WTC11 (cell line): Measurements from ENCODE around the gene AFF3. TPM values are rescaled to one million over a fixed set of nuclear protein-coding genes. Genes with fewer than 3 reads are reported as not detected.
"Not testable (repeated sequence)": the region's sequence is repeated elsewhere in the genome, so short reads cannot be mapped to it uniquely, and the experiment has no call there.

Experiments
- ATAC-seq: fragments of 200-7000 bp; cut with Tn5 transposase; 2 replicates; pipeline ENCODE4 v1.10.0; 2021; ENCODE audit warnings: mild to moderate bottlenecking, moderate library complexity
- CTCF ChIA-PET: fragments of 300-600 bp; sonication (Branson Sonifier 250); formaldehyde crosslinking; loops from one replicate; lab custom pipeline; 2021; ENCODE audit warnings: antibody characterized with exemption; lab: Charles Lee
- POLR2A ChIA-PET: fragments of 350-600 bp; sonication (Branson Sonifier 250); formaldehyde crosslinking; loops from one replicate; lab custom pipeline; 2021; ENCODE audit warnings: antibody characterized with exemption; lab: Charles Lee
- DNase-seq: peaks from one replicate; pipeline ENCODE4 v3.0.0; 2021; ENCODE audit warnings: low spot score
- H3K27ac Mint-ChIP-seq: 2 replicates; pipeline ENCODE4 v1.8.0; 2021; ENCODE audit warnings: mixed read lengths
- H3K27me3 Mint-ChIP-seq: 2 replicates; pipeline ENCODE4 v1.8.0; 2021; ENCODE audit warnings: low read depth, mild to moderate bottlenecking, moderate library complexity, mixed read lengths
- H3K36me3 Mint-ChIP-seq: 2 replicates; pipeline ENCODE4 v1.8.0; 2021; ENCODE audit warnings: mixed read lengths
- H3K4me1 Mint-ChIP-seq: 2 replicates; pipeline ENCODE4 v1.8.0; 2022; ENCODE audit warnings: mixed read lengths
- H3K4me3 Mint-ChIP-seq: 2 replicates; pipeline ENCODE4 v1.8.0; 2021; ENCODE audit warnings: mild to moderate bottlenecking, moderate library complexity, mixed read lengths
- H3K9me3 Mint-ChIP-seq: 2 replicates; pipeline ENCODE4 v1.8.0; 2021; ENCODE audit warnings: mixed read lengths
- E2F5 ChIP-seq: sonication (generic); formaldehyde crosslinking; IDR thresholded peaks from 2 replicates; pipeline ENCODE4 v1.8.1; 2022; ENCODE audit warnings: mild to moderate bottlenecking, moderate library complexity, missing genetic modification reagents
- ELF4 ChIP-seq: sonication (generic); formaldehyde crosslinking; IDR thresholded peaks from 2 replicates; pipeline ENCODE4 v1.8.1; 2022; ENCODE audit warnings: low read depth, mild to moderate bottlenecking, moderate library complexity, missing genetic modification reagents
- ERG ChIP-seq: fragments of 250-450 bp; sonication (Bioruptor Pico); IDR thresholded peaks from 2 replicates; pipeline ENCODE4 v1.8.0; 2021; ENCODE audit warnings: mild to moderate bottlenecking
- ESRRA ChIP-seq: sonication (generic); formaldehyde crosslinking; IDR thresholded peaks from 2 replicates; pipeline ENCODE4 v1.8.1; 2022; ENCODE audit warnings: mild to moderate bottlenecking, missing genetic modification reagents, borderline replicate concordance
- GABPB1 ChIP-seq: sonication (generic); formaldehyde crosslinking; IDR thresholded peaks from 2 replicates; pipeline ENCODE4 v1.8.1; 2023; ENCODE audit warnings: mild to moderate bottlenecking, missing genetic modification reagents
- GTF2I ChIP-seq: fragments of 250-450 bp; sonication (Bioruptor Pico); conservative IDR thresholded peaks from 2 replicates; pipeline ENCODE4 v1.4.0; 2021; ENCODE audit warnings: mild to moderate bottlenecking
- IRF2 ChIP-seq: sonication (generic); formaldehyde crosslinking; IDR thresholded peaks from 2 replicates; pipeline ENCODE4 v1.8.0; 2022; ENCODE audit warnings: low read depth, missing genetic modification reagents, borderline replicate concordance
- JUN ChIP-seq: sonication (generic); formaldehyde crosslinking; IDR thresholded peaks from 2 replicates; pipeline ENCODE4 v1.8.0; 2023; ENCODE audit warnings: mild to moderate bottlenecking, missing genetic modification reagents
- NFE2L1 ChIP-seq: sonication (generic); formaldehyde crosslinking; IDR thresholded peaks from 2 replicates; pipeline ENCODE4 v1.8.1; 2023; ENCODE audit warnings: missing genetic modification reagents
- RORB ChIP-seq: fragments of 250-450 bp; sonication (Bioruptor Pico); IDR thresholded peaks from 2 replicates; pipeline ENCODE4 v1.9.0; 2021; ENCODE audit warnings: mild to moderate bottlenecking
- SMAD4 ChIP-seq: sonication (generic); formaldehyde crosslinking; IDR thresholded peaks from 2 replicates; pipeline ENCODE4 v1.8.0; 2022; ENCODE audit warnings: mild to moderate bottlenecking, missing genetic modification reagents
- TP53 ChIP-seq: sonication (generic); formaldehyde crosslinking; IDR thresholded peaks from 2 replicates; pipeline ENCODE4 v1.8.1; 2023; ENCODE audit warnings: mild to moderate bottlenecking, missing genetic modification reagents
- ZBTB21 ChIP-seq: sonication (generic); formaldehyde crosslinking; IDR thresholded peaks from 2 replicates; pipeline ENCODE4 v1.8.1; 2023; ENCODE audit warnings: mild to moderate bottlenecking, missing genetic modification reagents, borderline replicate concordance
- ZNF263 ChIP-seq: sonication (generic); formaldehyde crosslinking; IDR thresholded peaks from 2 replicates; pipeline ENCODE4 v1.8.1; 2022; ENCODE audit warnings: low read depth, mild to moderate bottlenecking, moderate library complexity, missing genetic modification reagents
- ZNF317 ChIP-seq: sonication (generic); formaldehyde crosslinking; IDR thresholded peaks from 2 replicates; pipeline ENCODE4 v1.8.1; 2023; ENCODE audit warnings: low read depth, mild to moderate bottlenecking, moderate library complexity, missing genetic modification reagents, borderline replicate concordance
- total RNA-seq: library from RNA; stranded (reverse); gene quantifications from 3 replicates; pipeline ENCODE4 v1.2.3, GENCODE V29; 2021
- TF ChIP-seq, protein P1 (sequence below): fragments of 250-450 bp; sonication (Bioruptor Pico); IDR thresholded peaks from 2 replicates; pipeline ENCODE4 v2.1.2; 2022; ENCODE audit warnings: mild to moderate bottlenecking, moderate library complexity
- TF ChIP-seq, protein P2 (sequence below): fragments of 250-450 bp; sonication (Bioruptor Pico); conservative IDR thresholded peaks from 2 replicates; pipeline ENCODE4 v1.9.0; 2021; ENCODE audit warnings: mild to moderate bottlenecking
- TF ChIP-seq, protein P3 (sequence below): fragments of 200-600 bp; IDR thresholded peaks from 2 replicates; pipeline ENCODE4 v1.8.0; 2022; ENCODE audit warnings: antibody characterized with exemption

AFF3 gene
- total RNA-seq, 1 experiment from 2014 or later, result 1.2 TPM

- no peak for TF ChIP-seq NFE2L1 (CRISPR knock-in tag)
- TF ChIP-seq GABPB1 (CRISPR knock-in tag), result no peak
- 0 out of 2 replicates have a peak, but pooled peaks cover 3% of the 10 kb centered on the region for H3K4me1 Mint-ChIP-seq
- H3K36me3 Mint-ChIP-seq, result no peaks in the 10 kb centered on the region
- DNase-seq (no peak), ATAC-seq (no peak)
- H3K27ac Mint-ChIP-seq, result no peak overlapping the region
- POLR2A ChIA-PET, result no interaction called here
- CTCF ChIA-PET, result interaction anchor here (1.3 kb wide), 1 partner anchor 176 kb away, joined by 3 read pairs; no protein-coding TSS in a partner anchor
- no peaks in the 10 kb centered on the region for H3K9me3 Mint-ChIP-seq
- H3K4me3 Mint-ChIP-seq, result no peak overlapping the region
- no peaks in the 10 kb centered on the region for H3K27me3 Mint-ChIP-seq
Observed at GRCh38 chr2:99735753-99736152, 406.6 kb downstream of the AFF3 start.

GRCh38 chr2:99735314-99735713 is 407.1 kb downstream of the AFF3 start:
- CTCF ChIA-PET, result interaction anchor here (1.3 kb wide), 1 partner anchor 176 kb away, joined by 3 read pairs; no protein-coding TSS in a partner anchor
- H3K36me3 Mint-ChIP-seq, H3K27me3 Mint-ChIP-seq, POLR2A ChIA-PET, H3K9me3 Mint-ChIP-seq, H3K4me1 Mint-ChIP-seq, H3K27ac Mint-ChIP-seq, DNase-seq, H3K4me3 Mint-ChIP-seq, ATAC-seq: not testable (repeated sequence)

DNA sequence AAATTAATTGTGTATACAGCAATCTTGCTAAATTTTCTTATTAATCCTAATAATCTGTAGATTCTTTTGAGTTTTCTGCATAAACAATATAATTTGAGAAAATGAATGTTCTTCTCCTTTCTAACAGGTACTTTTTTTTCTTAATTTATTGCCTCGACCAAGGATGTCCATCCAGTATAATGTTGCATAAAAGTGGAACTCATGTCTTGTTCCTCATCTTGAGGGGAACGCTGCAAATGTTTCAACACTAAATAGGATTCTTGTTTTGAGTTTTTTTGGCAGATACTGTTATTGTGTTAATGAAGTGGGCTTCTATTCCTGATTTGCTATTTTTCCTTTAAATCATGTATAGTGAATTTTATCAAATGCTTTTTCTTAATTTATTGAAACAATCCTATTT is 408.2 kb downstream of the AFF3 start:
- Mint-ChIP-seq H3K9me3 (no peaks in the 10 kb centered on the region), H3K4me1 (peaks cover 4% of the 10 kb centered on the region), H3K27ac (no peak overlapping the region), H3K4me3 (no peak overlapping the region), H3K36me3 (no peaks in the 10 kb centered on the region), H3K27me3 (no peaks in the 10 kb centered on the region)
- POLR2A ChIA-PET, result no interaction called here
- DNase-seq (no peak), ATAC-seq (no peak)
- TF ChIP-seq ZNF317 (CRISPR knock-in tag) (no peak), ZBTB21 (CRISPR knock-in tag) (no peak), SMAD4 (CRISPR knock-in tag) (no peak), TP53 (CRISPR knock-in tag) (no peak), JUN (CRISPR knock-in tag) (no peak), E2F5 (CRISPR knock-in tag) (no peak), ELF4 (no peak), ZNF263 (CRISPR knock-in tag) (no peak), RORB (CRISPR knock-in tag) (no peak)
- TF ChIP-seq, protein P1, sequence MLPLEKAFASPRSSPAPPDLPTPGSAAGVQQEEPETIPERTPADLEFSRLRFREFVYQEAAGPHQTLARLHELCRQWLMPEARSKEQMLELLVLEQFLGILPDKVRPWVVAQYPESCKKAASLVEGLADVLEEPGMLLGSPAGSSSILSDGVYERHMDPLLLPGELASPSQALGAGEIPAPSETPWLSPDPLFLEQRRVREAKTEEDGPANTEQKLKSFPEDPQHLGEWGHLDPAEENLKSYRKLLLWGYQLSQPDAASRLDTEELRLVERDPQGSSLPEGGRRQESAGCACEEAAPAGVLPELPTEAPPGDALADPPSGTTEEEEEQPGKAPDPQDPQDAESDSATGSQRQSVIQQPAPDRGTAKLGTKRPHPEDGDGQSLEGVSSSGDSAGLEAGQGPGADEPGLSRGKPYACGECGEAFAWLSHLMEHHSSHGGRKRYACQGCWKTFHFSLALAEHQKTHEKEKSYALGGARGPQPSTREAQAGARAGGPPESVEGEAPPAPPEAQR (CRISPR knock-in tag), result no peak
- TF ChIP-seq, protein P2, sequence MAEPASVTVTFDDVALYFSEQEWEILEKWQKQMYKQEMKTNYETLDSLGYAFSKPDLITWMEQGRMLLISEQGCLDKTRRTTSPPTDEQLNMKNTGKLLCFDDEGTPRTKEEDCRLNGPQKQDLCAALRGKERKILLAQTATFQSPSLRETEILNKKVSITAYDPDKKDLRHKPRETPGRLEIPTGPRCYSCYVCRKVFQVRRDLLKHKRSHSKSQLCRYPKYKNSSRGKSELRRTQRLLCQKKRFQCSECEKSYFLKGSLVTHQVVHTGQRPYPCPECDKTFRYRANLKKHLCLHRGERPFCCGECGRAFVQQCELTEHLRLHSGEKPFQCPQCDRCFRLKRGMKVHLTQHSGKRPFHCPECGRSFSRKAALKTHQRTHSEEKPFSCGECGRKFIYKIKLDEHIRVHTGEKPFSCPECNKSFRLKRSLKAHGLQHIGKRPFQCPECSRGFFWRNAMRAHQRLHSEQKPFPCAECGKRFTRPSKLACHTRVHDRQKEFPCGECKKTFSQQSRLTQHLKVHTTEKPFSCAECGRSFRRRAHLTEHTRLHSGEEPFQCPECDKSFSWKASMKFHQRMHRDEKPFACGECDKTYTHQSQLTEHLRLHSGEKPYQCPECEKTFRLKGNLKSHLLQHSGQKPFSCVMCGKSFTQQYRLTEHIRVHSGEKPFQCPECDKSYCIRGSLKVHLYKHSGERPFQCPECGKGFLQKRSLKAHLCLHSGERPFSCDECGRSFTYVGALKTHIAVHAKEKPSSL (CRISPR knock-in tag), result no peak
- CTCF ChIA-PET, result no interaction called here

DNA sequence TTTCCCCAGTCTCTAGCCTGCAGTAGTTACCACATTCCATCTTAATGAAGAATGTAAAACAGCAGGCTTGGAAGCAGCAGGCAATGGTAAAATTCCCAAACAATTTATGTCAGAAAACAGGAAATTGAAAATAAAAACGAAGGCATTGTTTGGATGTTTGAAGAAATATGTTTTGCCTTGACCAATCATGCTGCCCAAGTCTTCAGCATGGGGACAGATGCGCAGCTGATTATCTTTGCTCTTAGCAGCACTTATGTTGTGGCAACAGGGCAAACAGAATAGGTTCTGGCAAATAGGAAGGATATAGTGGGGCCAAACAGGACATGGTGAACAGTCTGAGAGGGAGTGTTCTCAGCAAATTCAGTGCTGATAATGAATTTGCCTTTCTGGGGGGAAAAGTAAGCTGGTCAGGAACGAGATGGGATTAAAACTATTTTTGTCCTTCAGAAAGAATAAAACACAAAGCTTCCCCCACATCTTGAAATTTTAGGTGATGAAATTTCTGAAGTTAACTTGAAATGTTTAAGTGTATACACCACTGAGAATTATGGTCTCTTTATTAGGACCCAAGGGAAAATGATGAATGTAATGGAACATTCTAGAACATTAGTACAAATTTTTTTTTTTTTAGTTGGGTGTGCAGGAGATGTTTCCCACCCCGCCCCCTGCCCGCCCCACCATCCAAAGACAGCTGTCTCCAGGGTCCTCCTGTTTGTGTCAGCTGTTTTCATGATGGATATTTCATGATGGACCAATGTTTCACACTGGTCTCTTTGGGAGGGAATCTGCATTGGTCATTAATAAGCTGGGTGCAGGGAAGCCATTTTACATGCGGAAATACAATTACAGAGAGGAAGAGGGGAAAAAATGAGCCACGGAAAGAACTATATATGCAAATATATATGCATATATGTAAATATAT is 413.0 kb downstream of the AFF3 start:
- DNase-seq (no peak), ATAC-seq (peak; percentile 32; the same call in 1 of the 2 replicates)
- Mint-ChIP-seq H3K4me1 (peaks cover 14% of the 10 kb centered on the region), H3K36me3 (no peaks in the 10 kb centered on the region), H3K27ac (peak overlapping the region; percentile 80), H3K27me3 (no peaks in the 10 kb centered on the region), H3K9me3 (no peaks in the 10 kb centered on the region), H3K4me3 (no peak overlapping the region)
- ChIA-PET POLR2A (no interaction called here), CTCF (interaction anchor here (1.8 to 1.9 kb wide), 2 partner anchors 170 to 533 kb away, joined by 4 read pairs; no protein-coding TSS in a partner anchor)
- TF ChIP-seq, protein P1 (CRISPR knock-in tag), result no peak
- TF ChIP-seq ESRRA (no peak), GTF2I (CRISPR knock-in tag) (no peak), IRF2 (CRISPR knock-in tag) (no peak), ERG (no peak)
- TF ChIP-seq, protein P3, sequence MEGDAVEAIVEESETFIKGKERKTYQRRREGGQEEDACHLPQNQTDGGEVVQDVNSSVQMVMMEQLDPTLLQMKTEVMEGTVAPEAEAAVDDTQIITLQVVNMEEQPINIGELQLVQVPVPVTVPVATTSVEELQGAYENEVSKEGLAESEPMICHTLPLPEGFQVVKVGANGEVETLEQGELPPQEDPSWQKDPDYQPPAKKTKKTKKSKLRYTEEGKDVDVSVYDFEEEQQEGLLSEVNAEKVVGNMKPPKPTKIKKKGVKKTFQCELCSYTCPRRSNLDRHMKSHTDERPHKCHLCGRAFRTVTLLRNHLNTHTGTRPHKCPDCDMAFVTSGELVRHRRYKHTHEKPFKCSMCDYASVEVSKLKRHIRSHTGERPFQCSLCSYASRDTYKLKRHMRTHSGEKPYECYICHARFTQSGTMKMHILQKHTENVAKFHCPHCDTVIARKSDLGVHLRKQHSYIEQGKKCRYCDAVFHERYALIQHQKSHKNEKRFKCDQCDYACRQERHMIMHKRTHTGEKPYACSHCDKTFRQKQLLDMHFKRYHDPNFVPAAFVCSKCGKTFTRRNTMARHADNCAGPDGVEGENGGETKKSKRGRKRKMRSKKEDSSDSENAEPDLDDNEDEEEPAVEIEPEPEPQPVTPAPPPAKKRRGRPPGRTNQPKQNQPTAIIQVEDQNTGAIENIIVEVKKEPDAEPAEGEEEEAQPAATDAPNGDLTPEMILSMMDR, result no peak
